Mucosa of descending colon (tissue), 3 donors: ENCODE measurements around the gene TFPI2. TPM values are rescaled to one million over a fixed set of nuclear protein-coding genes. Genes with fewer than 3 reads are reported as not detected.
"Not testable (repeated sequence)": the region's sequence is repeated elsewhere in the genome, so short reads cannot be mapped to it uniquely, and the experiment has no call there.

Experiments
- ATAC-seq: fragments of 200-7000 bp; cut with Tn5 transposase; one replicate; pipeline ENCODE4 v1.9.1; 2020; ENCODE audit warnings: mild to moderate bottlenecking, moderate library complexity
- DNase-seq, 3 donors: peaks; one replicate each; pipeline ENCODE4 v3.0.0-alpha.2; 2020
- H3K36me3 ChIP-seq: fragments of 200-600 bp; one replicate; pipeline ENCODE4 v1.8.0; 2021; ENCODE audit warnings: low read depth, mild to moderate bottlenecking
- H3K4me1 ChIP-seq: fragments of 200-600 bp; one replicate; pipeline ENCODE4 v1.8.0; 2021; ENCODE audit warnings: low read depth, mild to moderate bottlenecking
- H3K4me3 ChIP-seq: fragments of 200-600 bp; one replicate; pipeline ENCODE4 v1.8.0; 2021; ENCODE audit warnings: mild to moderate bottlenecking
- H3K9me3 ChIP-seq: fragments of 200-600 bp; one replicate; pipeline ENCODE4 v1.8.0; 2021; ENCODE audit warnings: mild to moderate bottlenecking
- intact Hi-C, 2 donors: fragments of 100-400 bp; cut with DNase I in 1 of 2; cut with micrococcal nuclease in 1 of 2; formaldehyde crosslinking; loops; one replicate each; pipeline versions ENCODE4 v1.11.0 to v1.11.1; 2022; cut with DNase I, micrococcal nuclease
- total RNA-seq, 3 donors: library from RNA; stranded (reverse); fragmentation: NEBNext Ultra II Directional in 2 of 3; extraction: Animal tissue kit (Norgen Biotek cat#: 25700) in 2 of 3; gene quantifications; one replicate each; pipeline versions ENCODE4 v1.2.1 to v1.2.4, GENCODE V29; 2021 to 2023
- TF ChIP-seq, protein P1 (sequence below): fragments of 200-600 bp; IDR thresholded peaks from one replicate; pipeline ENCODE4 v1.8.0; 2022; ENCODE audit warnings: antibody characterized with exemption, mild to moderate bottlenecking
- donor health status: DM: no; HTN: no; CAD: no; lungs with moderate emphysema.
- donor health status: DM: no; HTN: no; CAD: no.
- donor health status: DM: no; HTN: yes; CAD: no.

TFPI2 gene
- total RNA-seq, 3 donors from 2014 or later, result 0.41 to 0.61 (median 0.46) TPM

DNA sequence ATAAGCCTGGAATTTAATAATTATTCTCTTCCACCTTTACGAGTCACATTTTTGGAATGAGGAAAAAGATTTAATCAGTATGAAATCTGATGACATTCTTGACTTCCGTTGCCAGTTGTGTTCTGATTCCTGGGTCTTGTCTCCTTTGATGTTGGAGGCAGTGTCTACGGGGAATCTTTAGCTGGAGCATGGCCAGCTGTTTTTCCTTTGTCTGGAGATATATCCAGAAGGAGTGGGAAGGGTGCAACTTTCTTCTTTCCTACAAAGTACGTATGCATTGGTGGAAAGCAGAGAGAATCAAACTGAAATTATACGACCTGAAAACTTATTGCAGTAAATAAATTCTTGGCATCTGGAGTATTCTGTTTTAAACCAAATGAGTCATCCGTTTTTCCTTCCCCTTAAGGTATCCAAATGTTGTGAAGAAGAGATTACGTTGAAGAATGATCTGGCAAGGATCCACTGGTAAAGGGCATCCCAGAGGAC lies 24.1 kb upstream of the TFPI2 start:
- intact Hi-C loops, result no loop called here
- no peak overlapping the region for H3K4me3 ChIP-seq
- ATAC-seq, result no peak

DNA sequence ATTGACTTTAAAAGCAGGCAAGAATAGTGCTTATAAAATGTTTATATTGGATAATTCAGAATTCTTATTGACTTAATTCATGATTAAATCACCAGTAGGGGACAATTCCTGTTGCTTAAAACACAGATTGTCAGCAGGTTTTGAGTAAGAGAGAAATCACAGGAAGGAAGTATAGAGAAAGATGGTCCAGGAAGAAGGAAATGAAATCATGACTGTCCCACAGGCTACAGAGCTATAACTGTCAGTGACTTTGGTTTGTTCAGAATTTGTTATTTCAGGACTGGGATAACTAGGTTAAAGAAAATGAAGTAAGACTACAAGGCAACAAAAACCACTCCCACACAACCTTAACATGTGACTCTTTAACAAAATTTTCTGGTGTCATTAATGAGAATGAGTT lies 22.6 kb upstream of the TFPI2 start:
- Histone ChIP-seq H3K4me3 (no peak overlapping the region), H3K36me3 (no peaks in the 10 kb centered on the region), H3K4me1 (no peaks in the 10 kb centered on the region), H3K9me3 (no peaks in the 10 kb centered on the region)
- DNase-seq, result no peak
- TF ChIP-seq, protein P1, sequence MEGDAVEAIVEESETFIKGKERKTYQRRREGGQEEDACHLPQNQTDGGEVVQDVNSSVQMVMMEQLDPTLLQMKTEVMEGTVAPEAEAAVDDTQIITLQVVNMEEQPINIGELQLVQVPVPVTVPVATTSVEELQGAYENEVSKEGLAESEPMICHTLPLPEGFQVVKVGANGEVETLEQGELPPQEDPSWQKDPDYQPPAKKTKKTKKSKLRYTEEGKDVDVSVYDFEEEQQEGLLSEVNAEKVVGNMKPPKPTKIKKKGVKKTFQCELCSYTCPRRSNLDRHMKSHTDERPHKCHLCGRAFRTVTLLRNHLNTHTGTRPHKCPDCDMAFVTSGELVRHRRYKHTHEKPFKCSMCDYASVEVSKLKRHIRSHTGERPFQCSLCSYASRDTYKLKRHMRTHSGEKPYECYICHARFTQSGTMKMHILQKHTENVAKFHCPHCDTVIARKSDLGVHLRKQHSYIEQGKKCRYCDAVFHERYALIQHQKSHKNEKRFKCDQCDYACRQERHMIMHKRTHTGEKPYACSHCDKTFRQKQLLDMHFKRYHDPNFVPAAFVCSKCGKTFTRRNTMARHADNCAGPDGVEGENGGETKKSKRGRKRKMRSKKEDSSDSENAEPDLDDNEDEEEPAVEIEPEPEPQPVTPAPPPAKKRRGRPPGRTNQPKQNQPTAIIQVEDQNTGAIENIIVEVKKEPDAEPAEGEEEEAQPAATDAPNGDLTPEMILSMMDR, result no peak
- intact Hi-C loops, result no loop called here
- no peak for ATAC-seq

More for the DNA sequence above, 24.1 kb upstream of the TFPI2 start:
- Histone ChIP-seq H3K36me3 (no peaks in the 10 kb centered on the region), H3K9me3 (no peaks in the 10 kb centered on the region), H3K4me1 (no peaks in the 10 kb centered on the region)
- TF ChIP-seq, protein P1, result no peak
- no peak for DNase-seq

DNA sequence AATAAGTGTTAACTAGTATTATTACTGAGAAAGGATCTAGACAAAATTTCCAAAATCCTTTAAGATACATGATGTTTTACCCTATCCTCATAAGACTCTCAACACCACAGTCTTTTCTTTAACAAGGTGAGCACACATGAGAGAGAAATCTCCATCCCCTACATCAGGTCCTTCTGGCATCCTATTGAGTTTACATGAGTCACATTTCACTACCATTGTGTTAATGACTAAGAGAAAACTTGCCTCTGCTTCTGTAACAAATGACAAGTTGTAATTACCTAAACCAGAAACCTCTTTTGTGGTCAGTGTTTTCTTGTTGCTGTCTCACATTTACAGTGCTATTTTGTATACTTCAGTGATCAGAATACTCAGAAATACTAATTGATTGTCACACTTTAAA lies 21.1 kb upstream of the TFPI2 start:
- DNase-seq, H3K9me3 ChIP-seq, ATAC-seq, H3K4me1 ChIP-seq, H3K36me3 ChIP-seq, intact Hi-C loops, H3K4me3 ChIP-seq: not testable (repeated sequence)

DNA sequence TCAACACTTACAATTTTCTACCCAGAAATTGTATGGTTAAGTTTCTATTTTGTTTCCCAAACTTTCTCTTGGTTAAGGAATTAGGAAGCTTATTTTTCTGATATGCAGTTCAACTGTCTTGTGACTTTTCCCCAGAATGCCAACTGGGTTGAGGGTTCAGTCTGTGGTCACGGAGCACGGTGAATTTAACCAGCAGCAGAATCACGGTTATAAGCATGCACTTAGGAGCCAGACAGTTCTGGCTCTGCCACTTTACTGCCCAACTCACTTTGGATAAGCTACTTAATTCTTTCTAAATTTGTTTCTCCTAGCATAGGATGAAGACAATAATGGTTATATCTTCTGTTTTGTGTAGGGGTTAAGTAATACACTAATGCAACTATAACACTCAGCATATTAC lies 20.7 kb upstream of the TFPI2 start:
- H3K4me3 ChIP-seq, intact Hi-C loops, H3K4me1 ChIP-seq, ATAC-seq, H3K36me3 ChIP-seq, DNase-seq, H3K9me3 ChIP-seq: not testable (repeated sequence)

DNA sequence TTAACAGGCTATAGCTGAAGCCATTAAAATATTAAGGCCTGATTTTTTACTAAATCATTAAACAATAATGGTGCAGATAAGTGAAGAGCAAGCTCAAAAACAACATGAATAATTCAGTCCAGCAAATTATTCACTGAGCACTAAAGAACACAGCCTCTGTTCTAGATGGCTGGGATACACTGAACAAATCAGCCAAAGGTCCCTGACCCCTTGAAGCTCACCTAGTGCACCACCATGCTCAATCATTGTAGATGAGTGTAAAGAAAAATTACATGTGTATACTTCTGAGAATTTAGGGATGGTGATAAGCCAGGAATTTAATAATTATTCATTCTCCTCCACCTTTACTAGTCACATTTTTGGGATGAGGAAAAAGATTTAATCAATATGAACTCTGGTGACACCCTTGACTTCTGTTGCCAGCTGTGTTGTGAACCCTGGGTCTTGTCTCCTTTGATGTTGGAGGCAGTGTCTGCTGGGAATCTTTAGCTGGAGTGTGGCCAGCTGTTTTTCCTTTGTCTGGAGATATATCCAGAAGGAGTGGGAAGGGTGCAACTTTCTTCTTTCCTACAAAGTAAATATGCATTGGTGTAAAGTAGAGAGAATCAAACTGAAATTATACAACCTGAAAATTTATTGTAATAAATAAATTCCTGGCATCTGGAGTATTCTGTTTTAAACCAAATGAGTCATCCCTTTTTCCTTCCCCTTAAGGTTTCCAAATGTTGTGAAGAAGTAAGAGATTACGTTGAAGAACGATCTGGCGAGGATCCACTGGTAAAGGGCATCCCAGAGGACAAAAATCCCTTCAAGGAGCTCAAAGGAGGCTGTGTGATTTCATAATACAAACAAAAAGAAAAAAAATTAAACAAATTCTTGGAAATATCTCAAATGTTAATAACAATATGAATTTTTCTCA lies 19.8 kb upstream of the TFPI2 start:
- TF ChIP-seq, protein P1, result no peak

DNA sequence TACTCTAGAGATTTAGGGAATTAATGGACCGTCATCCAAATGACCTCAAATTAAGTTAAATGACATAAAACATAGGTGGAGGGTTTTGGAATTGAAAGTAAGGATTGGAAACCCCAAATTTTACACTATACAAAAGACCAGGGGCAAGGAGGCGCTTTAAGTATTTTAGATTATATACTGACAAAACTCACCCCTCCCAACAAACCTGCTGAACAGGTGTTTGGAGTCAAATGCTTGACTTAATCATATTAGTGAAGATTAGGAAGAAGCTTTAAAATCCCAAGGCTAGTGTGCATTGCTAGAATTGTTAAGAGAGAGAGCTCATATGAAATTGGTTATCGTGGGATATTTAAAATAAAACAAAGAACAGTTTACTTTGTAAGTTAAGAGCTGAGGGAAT lies 15.7 kb upstream of the TFPI2 start, which contains the start of gene GNGT1:
GNGT1 (plus strand) TSS at position 301 of the 400 bp plus-strand sequence. CDS start 180 bp downstream, outside the sequence.
- DNase-seq (no peak), ATAC-seq (no peak)
- TF ChIP-seq, protein P1, result no peak
- intact Hi-C loops, result loop anchor here in 1 of 2 donors (10.0 kb wide), 1 partner anchor 179 kb away; no protein-coding TSS in a partner anchor
- Histone ChIP-seq H3K4me1 (no peaks in the 10 kb centered on the region), H3K9me3 (no peaks in the 10 kb centered on the region), H3K4me3 (no peak within 1 kb of the TSS), H3K36me3 (no peaks in the 10 kb centered on the region)

More for the DNA sequence above, 19.8 kb upstream of the TFPI2 start:
- ATAC-seq (no peak), DNase-seq (no peak)
- intact Hi-C loops, result no loop called here
- Histone ChIP-seq H3K4me1 (no peaks in the 10 kb centered on the region), H3K4me3 (no peak overlapping the region), H3K36me3 (no peaks in the 10 kb centered on the region), H3K9me3 (no peaks in the 10 kb centered on the region)
